Measurements from ENCODE around the gene CENPV.
"Not testable (repeated sequence)": the region's sequence is repeated elsewhere in the genome, so short reads cannot be mapped to it uniquely, and the experiment has no call there.

Gene CENPV

DNA sequence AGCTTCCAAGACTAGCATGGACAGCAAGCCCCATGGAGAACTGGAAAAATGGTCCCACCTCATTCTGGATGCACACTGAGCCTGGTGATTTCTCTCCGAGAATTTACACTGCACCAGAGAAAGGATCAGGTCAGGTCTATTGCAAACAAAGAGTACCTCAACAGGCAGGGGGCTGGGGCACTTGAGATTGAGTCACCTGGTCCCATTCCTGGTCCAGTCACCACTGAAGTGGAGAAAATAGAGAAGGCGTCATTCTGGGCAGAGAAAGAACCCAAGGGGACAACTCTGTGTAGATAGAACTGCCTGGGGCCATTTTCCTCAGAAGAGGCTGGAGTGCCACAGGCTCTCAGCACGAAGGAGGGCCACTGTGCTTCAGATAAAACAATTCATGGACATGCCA is 38.4 kb downstream of the CENPV start:
- H3K27me3 ChIP-seq (replicated peaks; ENCODE audit: insufficient read depth, low read length): no peaks in the 10 kb centered on the region
- no peak overlapping the region for H2AFZ ChIP-seq (ENCODE audit: low read length)
- no peaks in the 10 kb centered on the region for H3K79me2 ChIP-seq (ENCODE audit: low read length)
- H3K36me3 ChIP-seq (replicated peaks; ENCODE audit: insufficient read depth, low read length): no peaks in the 10 kb centered on the region
- no peak for DNase-seq
- H3F3A ChIP-seq (ENCODE audit: insufficient read depth, low read length): no peaks in the 10 kb centered on the region
- H3K9ac ChIP-seq (ENCODE audit: low read length): no peak overlapping the region
- no peak overlapping the region for H3K27ac ChIP-seq (ENCODE audit: low read length)
- H3K4me3 ChIP-seq (ENCODE audit: low read length): no peak overlapping the region
- H3K4me1 ChIP-seq (ENCODE audit: low read length): no peaks in the 10 kb centered on the region
- TF ChIP-seq EZH2phosphoT487 (IDR thresholded peaks at IDR 0.05; ENCODE audit: low read length) (no peak), EZH2 (optimal IDR thresholded peaks at IDR 0.05; ENCODE audit: low read depth, low read length) (no peak)
- TF ChIP-seq, protein P1, sequence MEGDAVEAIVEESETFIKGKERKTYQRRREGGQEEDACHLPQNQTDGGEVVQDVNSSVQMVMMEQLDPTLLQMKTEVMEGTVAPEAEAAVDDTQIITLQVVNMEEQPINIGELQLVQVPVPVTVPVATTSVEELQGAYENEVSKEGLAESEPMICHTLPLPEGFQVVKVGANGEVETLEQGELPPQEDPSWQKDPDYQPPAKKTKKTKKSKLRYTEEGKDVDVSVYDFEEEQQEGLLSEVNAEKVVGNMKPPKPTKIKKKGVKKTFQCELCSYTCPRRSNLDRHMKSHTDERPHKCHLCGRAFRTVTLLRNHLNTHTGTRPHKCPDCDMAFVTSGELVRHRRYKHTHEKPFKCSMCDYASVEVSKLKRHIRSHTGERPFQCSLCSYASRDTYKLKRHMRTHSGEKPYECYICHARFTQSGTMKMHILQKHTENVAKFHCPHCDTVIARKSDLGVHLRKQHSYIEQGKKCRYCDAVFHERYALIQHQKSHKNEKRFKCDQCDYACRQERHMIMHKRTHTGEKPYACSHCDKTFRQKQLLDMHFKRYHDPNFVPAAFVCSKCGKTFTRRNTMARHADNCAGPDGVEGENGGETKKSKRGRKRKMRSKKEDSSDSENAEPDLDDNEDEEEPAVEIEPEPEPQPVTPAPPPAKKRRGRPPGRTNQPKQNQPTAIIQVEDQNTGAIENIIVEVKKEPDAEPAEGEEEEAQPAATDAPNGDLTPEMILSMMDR (IDR thresholded peaks at IDR 0.05; ENCODE audit: low read length): no peak
- H3K9me2 ChIP-seq (replicated peaks; ENCODE audit: insufficient read depth, low read length): no peaks in the 10 kb centered on the region
- no peaks in the 10 kb centered on the region for H3K9me3 ChIP-seq (replicated peaks; ENCODE audit: insufficient read depth, low read length)
- no peaks in the 10 kb centered on the region for H4K20me1 ChIP-seq (ENCODE audit: insufficient read depth, low read length)
- no peak overlapping the region for H3K4me2 ChIP-seq (ENCODE audit: low read depth, low read length)

DNA sequence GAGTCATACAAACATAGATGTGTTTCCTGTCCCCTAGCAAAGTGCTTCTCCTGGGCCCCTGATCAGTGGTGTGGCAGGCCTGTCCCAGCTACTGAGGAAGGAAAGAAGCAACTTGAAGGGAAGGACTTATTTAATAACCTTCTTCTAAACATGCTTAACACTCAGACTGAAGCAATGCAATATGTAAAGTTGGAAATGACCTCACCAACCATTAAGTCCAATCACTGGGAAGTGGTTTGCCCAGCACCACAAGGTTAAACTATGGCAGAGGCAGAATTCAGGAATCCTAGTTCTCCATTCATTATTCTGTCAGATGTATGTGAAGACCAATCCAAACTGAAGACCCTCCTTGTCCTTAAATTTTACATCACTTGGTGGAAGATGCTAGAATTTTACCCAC is 39.1 kb downstream of the CENPV start:
- Histone ChIP-seq H3K79me2 (ENCODE audit: low read length) (no peaks in the 10 kb centered on the region), H3K9me3 (replicated peaks; ENCODE audit: insufficient read depth, low read length) (no peaks in the 10 kb centered on the region), H3K4me3 (ENCODE audit: low read length) (no peak overlapping the region), H3K9ac (ENCODE audit: low read length) (no peak overlapping the region), H3K9me2 (replicated peaks; ENCODE audit: insufficient read depth, low read length) (no peaks in the 10 kb centered on the region), H3K27ac (ENCODE audit: low read length) (no peak overlapping the region), H3K4me1 (ENCODE audit: low read length) (no peaks in the 10 kb centered on the region), H2AFZ (ENCODE audit: low read length) (no peak overlapping the region), H3F3A (ENCODE audit: insufficient read depth, low read length) (no peaks in the 10 kb centered on the region), H3K4me2 (ENCODE audit: low read depth, low read length) (no peak overlapping the region), H4K20me1 (ENCODE audit: insufficient read depth, low read length) (no peaks in the 10 kb centered on the region), H3K36me3 (replicated peaks; ENCODE audit: insufficient read depth, low read length) (no peaks in the 10 kb centered on the region), H3K27me3 (replicated peaks; ENCODE audit: insufficient read depth, low read length) (no peaks in the 10 kb centered on the region)
- TF ChIP-seq, protein P1 (IDR thresholded peaks at IDR 0.05; ENCODE audit: low read length): no peak
- TF ChIP-seq EZH2phosphoT487 (IDR thresholded peaks at IDR 0.05; ENCODE audit: low read length) (no peak), EZH2 (optimal IDR thresholded peaks at IDR 0.05; ENCODE audit: low read depth, low read length) (no peak)
- no peak for DNase-seq

DNA sequence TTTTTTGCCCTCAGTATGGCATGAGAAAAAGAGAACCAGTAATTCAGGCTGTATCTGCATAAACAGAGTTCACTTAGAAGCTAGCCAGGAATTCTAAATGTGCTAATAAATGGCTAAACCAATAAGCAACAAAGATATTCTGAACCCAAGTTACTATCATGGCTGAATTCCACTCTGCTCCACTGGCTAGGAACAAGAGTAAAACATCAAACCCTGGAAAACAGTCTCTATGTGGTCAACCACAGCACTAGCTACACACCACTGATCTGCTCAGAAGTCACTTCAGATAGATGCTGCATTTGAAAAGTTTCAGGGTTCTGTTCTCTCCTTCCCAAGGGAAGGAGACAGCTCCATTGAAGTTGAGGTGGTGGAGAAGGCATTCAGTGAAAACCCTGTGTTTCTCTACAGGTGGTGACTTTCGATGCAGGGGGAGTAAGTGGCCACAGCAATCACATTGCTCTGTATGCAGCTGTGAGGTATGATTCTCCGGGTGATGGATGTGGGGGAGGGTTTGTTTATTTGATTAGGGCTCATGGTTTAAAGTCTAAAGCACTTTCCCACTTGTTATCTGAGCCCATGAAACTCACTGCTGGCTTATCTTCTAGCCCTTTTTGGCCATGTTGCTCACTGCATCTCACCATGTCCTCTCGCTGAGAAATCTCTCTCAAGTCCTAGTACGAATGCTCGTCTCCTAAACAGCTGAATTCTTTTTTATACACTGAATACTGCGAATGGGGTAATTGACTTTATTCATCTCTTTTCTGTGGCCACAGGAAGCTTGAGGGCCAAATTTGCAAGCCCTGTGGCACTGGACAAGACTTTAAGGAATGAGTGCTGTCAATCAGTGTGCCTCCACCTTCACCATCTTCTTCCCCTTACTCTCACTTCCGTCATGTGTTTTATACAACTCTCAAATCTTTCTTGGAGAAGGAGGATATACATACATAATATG is 39.9 kb downstream of the CENPV start:
- H3K4me1 ChIP-seq (ENCODE audit: low read length): no peaks in the 10 kb centered on the region
- H3K27ac ChIP-seq (ENCODE audit: low read length): no peak overlapping the region
- DNase-seq: no peak
- no peaks in the 10 kb centered on the region for H3K9me2 ChIP-seq (replicated peaks; ENCODE audit: insufficient read depth, low read length)
- no peaks in the 10 kb centered on the region for H4K20me1 ChIP-seq (ENCODE audit: insufficient read depth, low read length)
- no peaks in the 10 kb centered on the region for H3K27me3 ChIP-seq (replicated peaks; ENCODE audit: insufficient read depth, low read length)
- H3K36me3 ChIP-seq (replicated peaks; ENCODE audit: insufficient read depth, low read length): no peaks in the 10 kb centered on the region
- H3F3A ChIP-seq (ENCODE audit: insufficient read depth, low read length): no peaks in the 10 kb centered on the region
- no peak overlapping the region for H3K9ac ChIP-seq (ENCODE audit: low read length)
- H3K9me3 ChIP-seq (replicated peaks; ENCODE audit: insufficient read depth, low read length): no peaks in the 10 kb centered on the region
- TF ChIP-seq, protein P1 (IDR thresholded peaks at IDR 0.05; ENCODE audit: low read length): no peak
- TF ChIP-seq EZH2 (optimal IDR thresholded peaks at IDR 0.05; ENCODE audit: low read depth, low read length): no peak
- TF ChIP-seq EZH2phosphoT487 (IDR thresholded peaks at IDR 0.05; ENCODE audit: low read length): no peak
- H3K4me3 ChIP-seq (ENCODE audit: low read length): no peak overlapping the region
- H3K79me2 ChIP-seq (ENCODE audit: low read length): no peaks in the 10 kb centered on the region
- no peak overlapping the region for H2AFZ ChIP-seq (ENCODE audit: low read length)
- no peak overlapping the region for H3K4me2 ChIP-seq (ENCODE audit: low read depth, low read length)

DNA sequence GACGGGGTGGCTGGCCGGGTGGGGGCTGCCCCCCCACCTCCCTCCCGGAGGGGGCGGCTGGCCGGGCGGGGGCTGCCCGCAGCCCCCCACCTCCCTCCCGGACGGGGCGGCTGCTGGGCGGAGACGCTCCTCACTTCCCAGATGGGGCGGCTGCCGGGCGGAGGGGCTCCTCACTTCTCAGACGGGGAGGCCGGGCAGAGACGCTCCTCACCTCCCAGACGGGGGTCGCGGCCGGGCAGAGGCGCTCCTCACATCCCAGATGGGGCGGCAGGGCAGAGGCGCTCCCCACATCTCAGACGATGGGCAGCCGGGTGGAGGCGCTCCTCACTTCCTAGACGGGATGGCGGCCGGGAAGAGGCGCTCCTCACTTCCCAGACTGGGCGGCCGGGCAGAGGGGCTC is 41.2 kb downstream of the CENPV start:
- DNase-seq; H2AFZ ChIP-seq (ENCODE audit: low read length): not testable (repeated sequence)

More for the DNA sequence above, 41.2 kb downstream of the CENPV start:
- not testable (repeated sequence) for H3K4me2 ChIP-seq (ENCODE audit: low read depth, low read length); H3K79me2 ChIP-seq (ENCODE audit: low read length); H3K9ac ChIP-seq (ENCODE audit: low read length); H4K20me1 ChIP-seq (ENCODE audit: insufficient read depth, low read length); H3K36me3 ChIP-seq (replicated peaks; ENCODE audit: insufficient read depth, low read length); H3F3A ChIP-seq (ENCODE audit: insufficient read depth, low read length); H3K27me3 ChIP-seq (replicated peaks; ENCODE audit: insufficient read depth, low read length); H3K9me3 ChIP-seq (replicated peaks; ENCODE audit: insufficient read depth, low read length); H3K4me1 ChIP-seq (ENCODE audit: low read length); H3K9me2 ChIP-seq (replicated peaks; ENCODE audit: insufficient read depth, low read length); H3K4me3 ChIP-seq (ENCODE audit: low read length); H3K27ac ChIP-seq (ENCODE audit: low read length)
